GM21825 (cell line): ENCODE data around the gene C1orf226.

Source experiments
- ATAC-seq: cut with Tn5 transposase; IDR thresholded peaks from one replicate; pipeline ENCODE4 v1.9.1; 2021; ENCODE audit warnings: mild to moderate bottlenecking, moderate library complexity; ENCODE audit not compliant: unreplicated experiment

Gene C1orf226

DNA sequence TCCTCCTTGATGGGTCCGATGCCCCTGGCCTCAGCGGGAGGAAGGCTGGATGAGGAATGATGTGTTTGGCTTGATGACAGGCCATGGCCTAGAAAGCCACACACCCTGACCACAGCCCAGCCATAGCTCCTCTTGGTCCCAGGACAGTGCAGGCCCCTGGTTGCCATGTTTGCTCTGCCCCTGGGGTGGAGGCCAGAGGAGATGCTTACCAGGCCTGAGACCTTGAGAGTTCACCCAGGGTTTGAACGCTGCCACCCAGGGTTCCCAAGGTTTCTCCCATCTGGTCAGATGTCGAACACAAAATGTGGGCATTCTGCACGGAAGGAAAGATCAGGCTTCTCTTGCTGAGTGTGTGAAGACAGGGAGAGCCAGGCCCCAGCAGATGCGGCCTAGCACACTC is 2.6 kb downstream of the C1orf226 start:
- ATAC-seq, result no peak

DNA sequence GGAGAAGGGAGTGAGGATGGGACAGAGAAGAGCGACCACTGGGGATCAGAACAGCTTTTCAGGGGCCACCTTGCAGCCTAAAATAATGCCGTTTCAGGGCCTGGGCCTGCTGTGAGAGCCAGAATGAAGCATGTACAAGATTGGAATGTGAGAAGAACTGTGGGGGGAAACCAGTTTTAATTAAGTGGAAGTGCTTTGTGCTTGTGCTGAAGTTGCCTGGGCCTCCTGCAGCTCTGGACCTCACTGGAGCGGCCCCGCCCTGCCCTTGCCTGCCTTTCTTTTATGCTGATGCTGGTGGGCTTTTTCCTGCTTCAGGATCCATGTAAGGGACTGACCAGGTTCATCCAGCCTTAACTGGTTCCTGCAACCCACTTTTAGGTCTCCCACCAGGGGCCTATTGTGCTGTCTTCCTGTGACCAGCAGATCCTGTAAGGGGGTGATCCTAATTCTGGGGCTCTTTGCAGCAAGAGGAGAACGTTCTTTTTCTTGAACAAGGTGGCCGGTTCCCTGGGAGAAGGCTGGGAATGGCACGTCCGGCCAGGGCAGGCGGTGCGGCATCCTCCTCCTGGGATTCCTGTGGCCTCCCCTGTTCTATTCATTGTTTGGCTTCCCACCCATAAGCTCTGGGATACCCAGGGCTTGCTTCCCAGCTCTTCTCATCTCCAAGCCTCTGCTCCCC is 3.2 kb downstream of the C1orf226 start:
- ATAC-seq, result no peak

DNA sequence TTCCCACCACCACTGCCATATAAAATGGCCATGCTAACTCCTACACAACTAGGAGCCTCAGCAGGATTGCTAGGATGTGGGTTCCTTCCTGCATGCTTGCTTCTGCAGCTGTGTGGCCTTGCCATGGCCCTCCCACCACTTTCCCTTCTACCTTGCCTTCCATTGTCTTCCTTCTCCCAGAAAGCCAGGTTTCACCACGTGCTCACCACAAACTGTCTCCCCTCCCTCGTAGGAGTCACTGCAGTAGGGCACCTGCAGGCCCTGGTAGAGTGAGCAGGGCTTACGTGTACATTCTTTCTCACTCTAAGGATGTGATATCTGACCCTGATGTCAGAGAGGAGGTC is 3.7 kb downstream of the C1orf226 start:
- no peak for ATAC-seq

DNA sequence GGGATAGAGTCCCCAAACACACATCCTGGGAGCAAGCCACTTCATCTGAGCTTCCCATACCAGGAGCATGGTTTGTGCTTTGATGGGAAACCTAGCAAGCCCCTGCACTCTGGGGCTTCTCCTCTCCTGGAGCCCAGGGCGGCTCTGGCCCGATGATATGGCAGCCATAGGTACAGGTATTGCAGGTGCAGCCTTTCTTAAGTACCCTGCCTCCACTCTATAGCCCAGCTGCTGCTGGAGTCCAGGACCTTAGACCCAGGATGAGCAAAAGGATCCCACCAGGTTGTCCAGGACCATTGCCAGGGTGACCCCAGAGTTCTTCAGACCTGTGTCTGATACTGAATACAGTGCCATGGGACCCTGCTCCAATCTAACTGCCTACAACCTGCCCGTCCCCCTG is 4.2 kb downstream of the C1orf226 start:
- ATAC-seq, result no peak

DNA sequence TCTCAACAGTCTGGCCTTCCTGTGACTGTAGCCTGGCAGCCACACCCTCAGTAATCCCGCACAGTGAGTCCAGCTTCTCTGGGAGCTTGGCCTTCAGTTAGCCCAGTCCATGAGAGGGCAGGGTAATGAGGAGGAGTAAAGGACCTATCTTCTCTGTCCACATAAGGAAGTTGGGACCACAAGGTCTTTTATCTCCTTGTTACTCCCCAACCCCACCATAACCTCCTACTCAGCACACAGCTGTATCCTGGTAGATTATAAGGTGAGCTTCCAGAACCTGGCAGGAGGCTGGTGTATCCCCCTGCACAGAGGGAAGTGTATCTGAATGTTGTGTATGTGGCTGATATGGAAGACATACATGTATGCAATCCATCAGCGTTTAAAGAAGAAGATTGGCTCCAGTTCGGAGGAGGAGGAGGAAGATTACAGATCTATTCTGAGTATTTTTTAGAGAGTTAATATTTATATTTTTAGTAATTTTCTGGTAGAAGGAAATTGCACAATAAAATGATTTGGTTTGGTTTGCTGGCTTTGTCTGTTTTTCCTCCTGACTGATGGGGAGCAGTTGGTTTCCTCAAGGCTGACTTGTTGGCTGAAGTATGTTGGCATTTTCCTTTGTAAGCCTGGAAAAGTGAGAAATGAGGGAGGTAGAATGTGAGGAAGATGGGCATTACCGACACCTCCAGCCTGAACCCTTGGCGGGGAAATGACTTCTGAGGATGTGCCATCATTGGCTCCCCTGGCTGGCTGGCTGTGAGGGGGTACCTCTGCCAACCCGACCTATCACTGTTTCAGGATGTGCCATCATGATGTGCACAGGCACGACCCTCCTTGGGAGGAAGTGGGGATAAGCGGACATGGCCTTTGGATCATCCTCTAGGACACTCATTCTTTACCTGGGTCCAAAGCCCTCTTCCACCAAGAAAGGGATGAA is 5.0 kb downstream of the C1orf226 start:
- no peak for ATAC-seq

DNA sequence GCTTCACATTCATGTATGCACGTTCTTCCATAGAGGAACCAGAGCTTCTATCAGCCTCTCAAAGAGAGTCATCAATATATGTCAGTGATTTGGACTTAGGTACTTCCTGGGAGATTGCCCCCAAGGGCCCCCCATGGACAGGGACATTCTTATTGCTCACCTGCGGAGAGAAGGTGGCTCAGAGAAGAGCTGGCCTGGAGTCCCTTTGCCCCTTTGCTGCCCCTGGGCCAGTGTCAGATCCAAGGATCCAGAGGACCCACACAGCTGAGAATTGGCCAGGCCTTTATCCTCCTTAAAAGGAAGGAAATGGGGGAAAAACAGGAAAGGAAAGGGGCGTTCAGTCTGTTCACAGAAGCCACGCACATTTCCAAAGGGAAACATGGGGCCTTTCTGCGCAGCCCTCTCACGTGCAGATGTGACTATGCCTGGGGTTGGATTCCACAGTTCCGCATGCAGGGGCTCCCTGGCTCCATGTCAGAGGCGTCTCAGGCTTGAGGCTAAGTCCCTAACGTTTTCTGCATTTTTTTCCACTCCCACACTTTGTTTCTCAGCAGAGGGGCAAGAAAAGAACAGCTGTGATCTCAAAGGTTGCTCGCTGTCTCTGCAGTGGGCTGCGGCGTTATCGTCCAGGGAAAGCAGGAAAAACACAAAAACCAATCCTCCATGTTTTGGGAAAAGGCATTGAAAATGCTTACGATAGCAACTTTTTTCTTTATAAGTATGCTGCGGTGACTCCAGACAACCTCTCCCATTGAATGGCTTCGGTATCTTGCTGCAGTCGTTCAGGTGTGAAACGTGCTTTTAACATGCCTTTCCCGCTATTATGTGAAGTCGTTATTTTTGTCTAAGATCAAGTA is 5.9 kb downstream of the C1orf226 start:
- no peak for ATAC-seq

DNA sequence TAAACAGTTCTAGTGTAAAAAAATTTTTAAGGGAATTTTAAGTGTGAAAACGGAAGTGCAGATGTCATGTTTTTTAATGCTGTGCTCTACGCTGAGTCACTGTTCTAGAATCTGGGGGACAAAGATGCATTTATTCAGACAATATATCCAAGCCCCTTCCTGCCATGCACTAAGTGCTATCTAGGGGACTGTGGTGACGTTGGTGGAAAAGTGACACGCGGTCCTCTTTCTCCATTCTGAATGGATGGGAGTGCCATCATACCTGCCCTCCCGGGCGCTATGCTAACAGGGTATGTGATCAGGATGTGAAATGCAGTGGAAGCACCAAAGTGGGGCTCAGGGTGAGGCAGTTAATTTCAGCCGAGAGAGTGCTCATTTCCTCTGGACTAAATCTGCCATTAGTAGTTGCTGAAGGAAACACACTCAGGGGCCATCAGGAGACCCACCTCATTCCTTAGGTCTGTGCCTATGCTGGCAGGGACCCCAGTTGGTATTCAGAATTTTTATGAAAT is 6.6 kb downstream of the C1orf226 start:
- ATAC-seq, result no peak

DNA sequence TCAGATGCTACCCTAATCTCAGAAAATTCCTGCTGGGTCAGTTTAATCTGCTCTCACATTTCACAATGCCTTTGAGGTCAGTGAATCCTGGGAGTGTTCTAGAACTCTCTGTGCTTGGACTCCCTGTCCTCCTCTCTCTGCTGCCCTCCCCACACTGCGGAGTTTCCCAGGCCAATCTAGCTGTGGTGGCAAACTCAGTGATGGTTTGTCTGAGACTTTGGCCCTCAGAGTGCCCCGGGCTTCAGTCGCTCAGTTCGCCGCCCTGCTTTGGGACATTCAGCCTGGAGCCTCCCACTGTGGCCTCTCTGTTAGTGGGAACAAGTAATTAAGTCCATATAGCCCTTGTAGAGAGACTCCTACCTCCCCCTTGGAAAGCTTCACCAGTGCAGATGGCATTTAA is 7.1 kb downstream of the C1orf226 start:
- no peak for ATAC-seq

DNA sequence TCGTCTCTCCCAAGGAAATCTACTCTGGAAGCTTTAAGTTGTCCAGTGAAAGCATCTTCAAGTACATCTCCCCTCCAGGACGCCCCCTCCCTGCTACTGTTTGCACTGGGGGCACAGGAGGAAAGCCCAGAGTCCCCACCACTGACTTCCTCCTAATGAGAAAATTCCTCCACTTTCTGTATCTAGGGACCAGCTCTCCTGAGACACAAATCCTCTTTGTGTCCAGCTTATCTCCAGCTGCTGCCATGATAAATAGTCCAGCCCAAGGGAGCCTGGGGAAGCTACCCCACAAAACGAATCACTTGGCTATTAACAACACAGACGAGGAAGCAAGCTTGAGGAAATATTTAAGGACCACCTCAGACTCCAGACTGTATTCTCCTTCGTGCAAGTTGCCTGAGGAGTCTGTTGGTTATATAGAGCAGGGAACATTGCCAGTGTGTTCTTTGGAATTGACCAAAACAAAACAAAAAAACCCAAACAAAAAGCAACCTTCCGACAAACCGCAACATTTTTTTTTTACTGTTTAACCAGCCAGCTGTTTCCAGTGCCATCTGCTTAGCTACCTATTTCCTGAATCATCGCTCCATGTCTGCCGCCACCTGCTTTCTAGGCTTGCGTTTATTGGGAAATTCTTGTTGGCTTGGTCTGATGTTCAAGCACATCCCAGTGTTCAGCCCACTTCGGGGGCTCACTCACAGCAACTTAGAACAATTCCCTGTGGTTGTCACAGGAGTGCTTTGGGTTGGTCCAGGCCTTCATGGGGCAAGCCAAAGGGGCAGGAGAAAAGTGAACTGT is 7.7 kb downstream of the C1orf226 start:
- ATAC-seq, result no peak

DNA sequence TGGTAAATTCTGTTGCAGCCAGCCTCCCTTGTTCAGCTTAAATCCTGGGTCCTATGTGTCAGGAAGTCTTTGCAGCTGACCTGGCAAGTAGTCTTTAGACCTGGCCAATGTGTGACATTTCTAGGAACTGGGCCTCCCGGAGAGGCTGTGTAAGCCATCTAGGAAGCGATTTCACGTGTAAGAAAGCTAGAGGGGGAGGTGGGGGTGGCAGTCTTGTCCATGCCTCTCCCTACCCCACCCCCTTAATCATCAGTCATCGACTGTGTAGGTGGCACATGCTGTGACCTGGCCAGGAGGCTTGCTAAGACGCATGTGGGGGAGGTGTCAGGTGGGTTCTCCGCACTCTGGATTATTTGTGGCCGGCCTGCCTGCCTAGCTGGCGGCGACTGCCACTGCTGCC is 8.4 kb downstream of the C1orf226 start:
- no peak for ATAC-seq

DNA sequence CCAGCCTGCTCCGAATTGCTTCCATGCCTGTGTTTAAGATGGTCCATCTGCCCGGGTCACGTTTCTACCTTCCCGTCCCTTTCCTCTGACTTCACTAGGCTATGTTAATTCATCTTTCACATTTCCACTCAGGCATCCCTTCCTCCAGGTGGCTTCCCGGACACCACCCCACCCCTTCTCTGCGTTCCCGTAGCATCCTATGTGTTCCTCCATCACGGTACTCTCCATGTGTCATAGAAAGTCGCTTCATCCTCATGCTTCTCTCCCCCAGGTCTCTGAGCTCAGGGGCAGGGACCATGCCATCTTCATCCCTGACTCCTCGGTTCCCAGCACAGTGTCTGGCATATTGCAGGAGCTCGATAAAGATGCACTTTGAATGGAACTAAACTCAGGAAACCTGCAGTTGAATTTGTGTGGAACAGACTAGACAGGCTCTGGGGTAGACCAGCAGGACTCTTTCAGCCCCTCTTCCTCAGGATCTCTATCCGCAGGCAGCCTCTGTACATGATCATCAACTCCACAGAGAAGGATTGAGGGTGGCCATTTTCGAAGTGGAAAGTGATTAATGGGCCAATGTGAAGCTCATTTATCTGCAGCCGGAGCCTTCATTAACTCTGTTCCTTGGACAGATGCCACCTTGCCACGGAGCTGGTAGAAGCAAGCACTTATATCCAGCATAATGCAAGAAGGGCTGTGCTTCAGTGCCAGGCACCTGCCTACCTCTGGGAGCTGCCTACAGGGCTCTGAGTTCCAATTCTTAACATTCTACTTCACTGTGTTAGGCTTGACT is 9.1 kb downstream of the C1orf226 start:
- ATAC-seq, result no peak

DNA sequence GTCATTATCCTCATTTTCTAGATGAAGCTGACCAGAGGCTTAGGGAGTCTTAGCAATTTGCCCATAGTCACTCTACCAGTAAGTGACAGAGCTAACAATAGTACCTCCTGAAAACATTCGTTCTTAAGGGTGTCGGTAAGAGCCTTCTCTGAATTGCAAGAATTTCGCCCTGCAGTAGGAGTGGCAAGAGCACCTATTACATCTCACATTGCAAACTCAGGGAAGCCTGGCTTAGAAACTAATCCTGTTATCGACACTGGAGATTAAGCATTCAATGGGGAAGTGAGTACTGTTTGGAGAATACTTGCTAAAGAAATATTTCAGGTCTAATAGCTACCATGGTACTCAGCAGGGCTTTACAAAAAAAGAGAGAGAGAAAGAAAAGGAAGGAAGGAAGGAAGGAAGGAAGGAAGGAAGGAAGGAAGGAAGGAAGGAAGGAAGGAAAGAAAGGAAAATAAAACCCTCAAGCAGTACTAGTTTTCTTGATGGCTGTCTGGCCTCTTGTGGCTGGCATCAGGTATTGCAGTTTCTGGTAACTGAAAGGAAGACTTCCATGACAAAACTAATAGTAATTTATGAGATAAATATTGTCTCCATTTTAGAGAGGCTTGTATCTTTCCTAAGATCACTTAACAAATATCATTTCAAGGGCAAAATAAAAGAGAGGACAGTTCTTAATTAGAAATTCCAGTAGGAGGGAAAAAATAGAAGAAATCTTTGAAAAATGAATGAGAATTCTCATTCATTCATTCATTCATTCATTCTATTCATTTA is 10.4 kb downstream of the C1orf226 start:
- ATAC-seq, result no peak

DNA sequence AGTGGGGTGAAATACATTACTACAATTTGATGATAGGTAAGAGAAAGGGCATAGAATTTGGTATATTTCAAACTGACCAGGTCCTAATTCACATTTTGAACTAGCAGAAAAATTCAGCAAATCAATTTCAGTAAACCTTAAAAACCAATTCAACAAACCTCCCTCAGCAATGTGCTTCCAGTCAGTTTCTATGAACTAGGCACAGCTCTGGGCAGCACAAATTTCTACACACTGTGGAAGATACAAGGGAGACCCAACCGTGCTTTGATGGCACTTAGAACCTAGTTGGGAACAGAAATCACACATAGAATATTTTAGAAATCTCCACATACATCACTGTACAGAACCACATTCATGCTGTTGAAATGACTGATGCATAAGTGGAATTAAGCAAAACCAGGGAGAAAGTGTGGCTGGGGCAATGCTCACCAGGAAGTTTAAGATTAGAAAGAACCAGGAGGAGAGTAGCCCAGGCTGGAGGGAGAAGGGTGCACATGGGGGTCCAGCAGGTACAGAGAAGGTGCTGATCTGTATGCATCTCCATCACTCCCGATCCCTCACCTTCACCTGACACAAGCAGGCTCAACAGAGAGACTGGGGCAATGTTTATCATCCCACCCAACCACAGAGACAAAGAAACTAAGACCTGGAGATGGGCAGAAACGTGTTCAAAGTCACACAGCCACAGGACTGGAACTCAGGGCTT is 14.8 kb downstream of the C1orf226 start:
- no peak for ATAC-seq

DNA sequence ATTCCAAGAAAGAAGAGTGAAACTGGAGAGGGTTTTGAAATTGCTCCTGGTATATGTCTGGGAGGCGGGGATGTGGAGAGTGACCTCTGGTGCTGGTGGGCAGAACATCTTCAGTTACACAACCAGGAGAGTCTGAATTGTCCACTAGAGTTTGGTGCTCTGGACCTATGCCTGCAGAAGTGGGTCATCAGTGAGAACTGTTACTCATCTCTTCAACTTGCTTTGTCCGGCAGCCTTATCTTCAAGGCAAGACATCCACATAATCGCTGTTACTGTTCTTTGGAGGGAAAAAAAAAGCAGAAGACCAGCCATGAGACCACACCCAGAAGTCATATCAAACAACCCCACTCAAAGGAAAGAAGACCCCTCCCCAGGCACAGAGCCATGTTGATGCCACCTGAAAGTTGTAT is 15.5 kb downstream of the C1orf226 start:
- no peak for ATAC-seq

DNA sequence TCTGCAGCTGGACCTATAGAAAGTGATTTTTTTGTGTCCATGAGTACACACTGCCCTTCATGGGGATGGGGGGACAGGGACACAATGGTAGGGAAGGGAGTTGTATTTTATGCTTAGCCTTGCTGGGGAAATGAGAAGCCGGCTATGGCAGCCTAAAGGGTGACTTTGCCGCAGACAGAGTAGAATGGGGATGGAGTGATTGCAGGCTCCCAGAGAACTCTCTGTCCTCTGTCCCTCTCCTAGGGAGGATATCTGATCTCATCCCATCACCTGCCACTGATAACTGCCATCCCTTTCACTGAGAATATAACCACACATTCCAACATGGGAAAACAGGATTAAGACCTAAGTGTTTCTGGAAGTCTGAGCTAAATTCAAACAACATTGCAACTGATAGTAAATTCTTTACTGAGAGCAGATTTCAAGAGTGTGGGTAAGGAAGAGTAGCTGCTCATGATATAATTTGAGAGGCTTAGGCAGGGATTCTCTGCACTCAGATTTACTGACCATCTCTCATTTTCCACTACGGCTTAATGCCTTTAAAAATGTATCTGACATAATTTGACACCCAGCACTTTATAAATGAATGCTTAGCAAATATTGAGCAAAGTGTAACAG is 16.5 kb downstream of the C1orf226 start:
- no peak for ATAC-seq

DNA sequence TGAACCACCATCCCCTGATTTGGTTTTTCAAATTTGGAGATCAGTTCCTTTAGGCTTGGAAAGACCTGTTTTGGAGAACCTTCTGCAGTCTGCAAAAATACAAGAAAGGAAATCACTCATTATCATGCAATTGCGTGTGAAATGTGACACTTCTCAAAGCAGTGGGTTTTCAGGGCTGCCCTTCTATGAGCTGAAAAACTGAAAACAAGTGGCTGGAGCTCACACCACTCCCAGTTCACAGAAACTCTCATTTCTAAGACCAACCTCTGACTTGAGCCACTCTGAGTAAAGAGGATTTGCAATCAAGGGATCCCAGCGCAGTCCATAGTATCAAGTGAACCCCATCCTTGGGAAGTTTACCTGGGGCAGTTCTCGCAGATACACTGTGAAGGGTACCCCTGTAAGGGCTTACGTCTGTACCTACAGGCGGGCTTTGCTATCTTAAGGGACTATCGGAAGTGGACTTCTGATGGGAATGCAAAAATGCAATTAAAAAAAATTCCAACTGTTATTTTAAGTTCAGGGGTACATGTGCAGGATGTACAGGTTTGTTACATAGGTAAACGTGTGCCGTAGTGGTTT is 17.6 kb downstream of the C1orf226 start:
- no peak for ATAC-seq

DNA sequence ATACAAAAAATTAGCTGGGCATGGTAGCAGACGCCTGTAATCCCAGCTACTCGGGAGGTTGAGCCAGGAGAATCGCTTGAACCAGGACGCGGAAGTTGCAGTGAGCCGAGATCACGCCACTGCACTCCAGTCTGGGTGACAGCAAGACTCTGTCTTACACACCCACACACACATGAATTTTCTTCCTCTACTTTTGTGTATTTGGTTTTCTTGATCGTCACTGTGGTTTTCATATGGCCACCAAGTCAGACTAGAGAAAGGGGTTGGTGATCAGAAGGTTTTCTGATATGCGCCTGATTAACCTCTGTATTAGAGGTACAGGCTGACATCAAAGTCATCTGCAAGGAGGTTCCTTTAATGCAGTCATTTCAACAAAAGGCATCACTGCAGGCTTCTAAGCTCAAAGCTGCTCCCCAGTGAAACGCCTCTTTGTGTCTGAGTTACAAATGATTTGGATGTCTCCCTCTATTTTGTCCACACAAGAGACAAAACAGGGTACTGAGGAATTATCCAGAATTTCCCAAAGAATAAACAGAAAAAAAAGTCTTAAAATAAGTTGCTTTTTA is 19.3 kb downstream of the C1orf226 start:
- ATAC-seq, result no peak
